ENCODE results near the gene CPSF7.

DNA sequence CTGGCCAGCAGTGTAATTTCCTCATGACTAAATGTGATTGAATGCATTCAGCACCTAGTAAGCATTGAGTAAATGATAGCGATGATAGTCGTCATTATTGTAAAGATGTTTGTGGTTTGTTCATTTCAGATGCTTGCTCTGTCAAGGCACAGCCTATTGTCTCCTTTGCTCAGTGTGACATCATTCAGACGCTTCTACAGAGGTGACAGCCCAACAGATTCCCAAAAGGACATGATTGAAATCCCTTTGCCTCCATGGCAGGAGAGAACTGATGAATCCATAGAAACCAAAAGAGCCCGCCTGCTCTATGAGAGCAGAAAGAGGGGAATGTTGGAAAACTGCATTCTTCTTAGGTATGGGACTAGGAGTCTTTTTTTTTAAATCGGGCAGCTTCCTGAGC, 7.7 kb upstream of the CPSF7 start:
- TF ChIP-seq, protein P1, sequence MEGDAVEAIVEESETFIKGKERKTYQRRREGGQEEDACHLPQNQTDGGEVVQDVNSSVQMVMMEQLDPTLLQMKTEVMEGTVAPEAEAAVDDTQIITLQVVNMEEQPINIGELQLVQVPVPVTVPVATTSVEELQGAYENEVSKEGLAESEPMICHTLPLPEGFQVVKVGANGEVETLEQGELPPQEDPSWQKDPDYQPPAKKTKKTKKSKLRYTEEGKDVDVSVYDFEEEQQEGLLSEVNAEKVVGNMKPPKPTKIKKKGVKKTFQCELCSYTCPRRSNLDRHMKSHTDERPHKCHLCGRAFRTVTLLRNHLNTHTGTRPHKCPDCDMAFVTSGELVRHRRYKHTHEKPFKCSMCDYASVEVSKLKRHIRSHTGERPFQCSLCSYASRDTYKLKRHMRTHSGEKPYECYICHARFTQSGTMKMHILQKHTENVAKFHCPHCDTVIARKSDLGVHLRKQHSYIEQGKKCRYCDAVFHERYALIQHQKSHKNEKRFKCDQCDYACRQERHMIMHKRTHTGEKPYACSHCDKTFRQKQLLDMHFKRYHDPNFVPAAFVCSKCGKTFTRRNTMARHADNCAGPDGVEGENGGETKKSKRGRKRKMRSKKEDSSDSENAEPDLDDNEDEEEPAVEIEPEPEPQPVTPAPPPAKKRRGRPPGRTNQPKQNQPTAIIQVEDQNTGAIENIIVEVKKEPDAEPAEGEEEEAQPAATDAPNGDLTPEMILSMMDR (IDR thresholded peaks at IDR 0.05): no peak
- TF ChIP-seq POLR2A (IDR thresholded peaks at IDR 0.05) (no peak), EP300 (IDR thresholded peaks at IDR 0.05; ENCODE audit: low read depth) (no peak)

Measured in transverse colon (tissue), 3 donors.